A673 (cell line): ENCODE results near the gene MED22. TPM values are rescaled to one million over a fixed set of nuclear protein-coding genes. Genes with fewer than 3 reads are reported as not detected.

ENCODE experiments used
- BruUV-seq: library from RNA; stranded (reverse); fragments of 400-500 nt; replicated peaks from 2 replicates; lab custom pipeline; 2021; lab: Mats Ljungman, UMichigan
- CTCF ChIA-PET: fragments of 300-600 bp; sonication (Branson Sonifier 250); formaldehyde crosslinking; loops from one replicate; lab custom pipeline; 2022; ENCODE audit warnings: antibody characterized with exemption; lab: Charles Lee
- POLR2A ChIA-PET: fragments of 300-600 bp; sonication (Branson Sonifier 250); formaldehyde crosslinking; loops from one replicate; lab custom pipeline; 2022; ENCODE audit warnings: antibody characterized with exemption; ENCODE audit not compliant: low non-redundant PET; lab: Charles Lee
- DNase-seq: peaks from one replicate; pipeline ENCODE4 v3.0.0-alpha.2; 2015; ENCODE audit warnings: low spot score
- H3K27ac ChIP-seq: fragments of 200-600 bp; sonication (generic); 2 replicates; pipeline ENCODE4 v1.5.1; 2016; ENCODE audit warnings: mixed run types, low read depth, mild to moderate bottlenecking, mixed read lengths, antibody characterized with exemption, low read length; ENCODE audit not compliant: poor library complexity, severe bottlenecking
- H3K27me3 ChIP-seq: fragments of 200-600 bp; sonication (generic); replicated peaks from 2 replicates; pipeline ENCODE4 v1.6.1; 2017; ENCODE audit warnings: mixed run types, low read depth, mild to moderate bottlenecking, mixed read lengths, antibody characterized with exemption, low read length; ENCODE audit not compliant: insufficient read depth, poor library complexity
- H3K36me3 ChIP-seq: fragments of 200-600 bp; sonication (generic); 2 replicates; pipeline ENCODE4 v1.6.1; 2016; ENCODE audit warnings: mixed run types, mild to moderate bottlenecking, mixed read lengths, antibody characterized with exemption, low read length; ENCODE audit not compliant: insufficient read depth, poor library complexity, severe bottlenecking
- H3K4me1 ChIP-seq: fragments of 200-600 bp; sonication (generic); 2 replicates; pipeline ENCODE4 v1.6.1; 2017; ENCODE audit warnings: mixed run types, mild to moderate bottlenecking, mixed read lengths, antibody characterized with exemption, low read length; ENCODE audit not compliant: insufficient read depth, poor library complexity, severe bottlenecking
- H3K4me3 ChIP-seq: fragments of 200-600 bp; sonication (generic); 2 replicates; pipeline ENCODE4 v1.5.1; 2016; ENCODE audit warnings: low read depth, mixed run types, mild to moderate bottlenecking, mixed read lengths, low read length; ENCODE audit not compliant: poor library complexity, severe bottlenecking
- H3K9me3 ChIP-seq: fragments of 200-600 bp; sonication (generic); 2 replicates; pipeline ENCODE4 v1.6.1; 2016; ENCODE audit warnings: mixed run types, low read depth, mild to moderate bottlenecking, mixed read lengths, antibody characterized with exemption, low read length; ENCODE audit not compliant: poor library complexity, severe bottlenecking
- EZH2 ChIP-seq: fragments of 200-600 bp; sonication (generic); IDR thresholded peaks from 2 replicates; pipeline ENCODE4 v1.6.1; 2017; ENCODE audit warnings: borderline replicate concordance, low read depth, mild to moderate bottlenecking, mixed read lengths, antibody characterized with exemption, low read length; ENCODE audit not compliant: poor library complexity, severe bottlenecking
- intact Hi-C: fragments of 100-400 bp; cut with micrococcal nuclease; formaldehyde crosslinking; loops from one replicate; pipeline ENCODE4 v1.10.0; 2022; ENCODE audit not compliant: unreplicated experiment
- total RNA-seq: library from RNA; stranded (reverse); gene quantifications from 2 replicates; pipeline ENCODE4 v1.2.3, GENCODE V29; 2021
- TF ChIP-seq, protein P1 (sequence below): fragments of 300-800, 200-600 bp; sonication (generic); conservative IDR thresholded peaks from 2 replicates; pipeline ENCODE4 v1.5.1; 2017; ENCODE audit warnings: low read depth, mild to moderate bottlenecking, antibody characterized with exemption, low read length, moderate library complexity, mixed read lengths

Gene MED22
- total RNA-seq, 1 experiment from 2014 or later: 46.2 TPM

DNA sequence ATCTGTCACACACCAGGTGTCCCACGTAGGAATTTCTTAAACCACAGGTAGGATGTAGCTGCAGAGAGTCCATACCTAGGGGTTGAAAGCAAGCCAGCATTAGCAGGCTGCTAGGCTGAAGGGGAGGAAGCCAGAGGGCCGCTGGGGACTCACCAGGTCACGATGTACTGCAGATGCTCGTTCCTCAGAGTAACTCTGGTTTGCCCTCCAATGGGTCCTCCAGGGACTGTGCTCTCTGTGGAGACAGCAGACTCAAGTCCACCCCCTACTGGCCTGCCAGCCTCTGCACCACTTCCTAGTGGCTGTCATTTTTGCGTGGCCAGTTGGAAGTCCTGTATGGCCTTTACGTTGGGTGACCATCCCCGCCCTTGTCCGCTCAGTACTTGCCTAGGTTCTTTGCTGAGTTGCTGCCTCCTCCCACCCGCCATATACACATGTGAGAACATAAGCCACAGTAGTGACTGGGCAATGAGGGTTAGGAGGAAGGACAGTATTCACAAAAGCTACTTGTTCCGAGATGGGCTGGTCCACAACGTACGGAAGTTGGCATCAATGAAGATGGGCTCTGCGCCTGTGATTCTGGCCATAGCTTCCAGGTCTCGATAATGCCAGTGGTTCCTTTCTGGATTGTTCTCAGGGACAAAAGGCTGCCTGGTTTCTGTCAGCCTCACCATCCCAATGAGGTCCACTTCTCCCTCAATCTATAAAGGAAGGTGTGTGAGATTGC, 4.1 kb upstream of the MED22 start:
- peaks cover 16% of the 10 kb centered on the region for H3K4me1 ChIP-seq
- H3K4me3 ChIP-seq: no peak overlapping the region
- peak; percentile 81 for DNase-seq
- H3K27ac ChIP-seq: peak overlapping the region; percentile 27
- ChIA-PET POLR2A (interaction anchor here (0.8 kb wide), 1 partner anchor 510 kb away, joined by 4 read pairs; no protein-coding TSS in a partner anchor), CTCF (interaction anchor here (0.5 kb wide), 1 partner anchor 53 kb away, joined by 4 read pairs; no protein-coding TSS in a partner anchor)
- no peaks in the 10 kb centered on the region for H3K9me3 ChIP-seq
- peaks cover 48% of the 10 kb centered on the region for H3K36me3 ChIP-seq
- intact Hi-C loops: no loop called here
- BruUV-seq: no TSS peak
- no peaks in the 10 kb centered on the region for H3K27me3 ChIP-seq
- TF ChIP-seq EZH2: no peak
- TF ChIP-seq, protein P1, sequence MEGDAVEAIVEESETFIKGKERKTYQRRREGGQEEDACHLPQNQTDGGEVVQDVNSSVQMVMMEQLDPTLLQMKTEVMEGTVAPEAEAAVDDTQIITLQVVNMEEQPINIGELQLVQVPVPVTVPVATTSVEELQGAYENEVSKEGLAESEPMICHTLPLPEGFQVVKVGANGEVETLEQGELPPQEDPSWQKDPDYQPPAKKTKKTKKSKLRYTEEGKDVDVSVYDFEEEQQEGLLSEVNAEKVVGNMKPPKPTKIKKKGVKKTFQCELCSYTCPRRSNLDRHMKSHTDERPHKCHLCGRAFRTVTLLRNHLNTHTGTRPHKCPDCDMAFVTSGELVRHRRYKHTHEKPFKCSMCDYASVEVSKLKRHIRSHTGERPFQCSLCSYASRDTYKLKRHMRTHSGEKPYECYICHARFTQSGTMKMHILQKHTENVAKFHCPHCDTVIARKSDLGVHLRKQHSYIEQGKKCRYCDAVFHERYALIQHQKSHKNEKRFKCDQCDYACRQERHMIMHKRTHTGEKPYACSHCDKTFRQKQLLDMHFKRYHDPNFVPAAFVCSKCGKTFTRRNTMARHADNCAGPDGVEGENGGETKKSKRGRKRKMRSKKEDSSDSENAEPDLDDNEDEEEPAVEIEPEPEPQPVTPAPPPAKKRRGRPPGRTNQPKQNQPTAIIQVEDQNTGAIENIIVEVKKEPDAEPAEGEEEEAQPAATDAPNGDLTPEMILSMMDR: peak; percentile 68

DNA sequence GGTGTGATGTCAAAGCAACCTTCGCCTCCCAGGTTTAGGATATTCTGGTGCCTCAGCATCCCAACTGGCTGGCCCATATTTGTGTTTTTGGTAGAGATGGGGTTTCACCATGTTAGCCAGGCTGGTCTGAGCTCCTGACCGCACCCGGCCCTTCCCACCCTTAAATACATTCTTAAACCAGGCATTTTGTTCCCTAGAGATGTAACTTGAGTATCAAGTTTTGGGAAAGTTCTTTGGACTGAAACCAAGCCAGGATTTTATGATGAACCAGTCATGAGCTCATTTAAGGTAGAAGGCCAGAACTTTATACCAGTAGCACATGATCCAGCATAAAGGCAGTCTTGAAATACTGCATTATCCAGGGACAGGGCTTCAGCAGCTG, 3.6 kb upstream of the MED22 start:
- ChIA-PET POLR2A (interaction anchor here (0.8 kb wide), 1 partner anchor 509 kb away, joined by 4 read pairs; no protein-coding TSS in a partner anchor), CTCF (no interaction called here)
- DNase-seq: no peak
- BruUV-seq: no TSS peak
- H3K9me3 ChIP-seq: no peaks in the 10 kb centered on the region
- H3K36me3 ChIP-seq: peaks cover 48% of the 10 kb centered on the region
- peaks cover 18% of the 10 kb centered on the region for H3K4me1 ChIP-seq
- H3K27me3 ChIP-seq: no peaks in the 10 kb centered on the region
- no peak for TF ChIP-seq EZH2
- TF ChIP-seq, protein P1: no peak
- no peak overlapping the region for H3K27ac ChIP-seq
- intact Hi-C loops: no loop called here
- no peak overlapping the region for H3K4me3 ChIP-seq

DNA sequence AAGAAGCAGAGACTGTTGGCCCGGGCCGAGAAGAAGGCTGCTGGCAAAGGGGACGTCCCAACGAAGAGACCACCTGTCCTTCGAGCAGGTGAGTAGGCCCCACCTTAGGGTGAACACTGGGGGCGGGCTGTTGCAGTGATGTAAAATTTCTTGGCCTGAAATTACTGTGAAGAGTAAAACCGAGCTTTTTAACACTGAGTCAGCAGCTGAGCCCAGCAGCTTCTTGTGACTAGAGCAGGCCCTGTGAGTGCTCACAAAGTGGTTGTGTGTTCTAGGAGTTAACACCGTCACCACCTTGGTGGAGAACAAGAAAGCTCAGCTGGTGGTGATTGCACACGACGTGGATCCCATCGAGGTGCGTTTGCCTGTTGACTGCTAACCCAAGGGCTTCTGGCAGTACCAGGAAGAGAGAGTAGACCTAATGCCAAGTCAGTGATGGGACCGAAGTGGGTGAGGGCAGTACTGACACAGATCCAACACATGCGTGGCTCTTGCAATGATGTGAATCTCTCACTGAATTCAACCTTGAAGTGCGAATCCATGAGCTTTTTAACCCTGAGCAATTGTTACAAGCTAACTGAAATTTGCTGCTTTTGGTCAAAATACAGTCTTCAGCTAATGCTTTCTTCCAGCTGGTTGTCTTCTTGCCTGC, 2.2 kb upstream of the MED22 start:
- Histone ChIP-seq H3K36me3 (peaks cover 60% of the 10 kb centered on the region), H3K4me3 (peak overlapping the region; percentile 98), H3K27me3 (no peaks in the 10 kb centered on the region), H3K9me3 (no peaks in the 10 kb centered on the region), H3K4me1 (peaks cover 19% of the 10 kb centered on the region), H3K27ac (peak overlapping the region; percentile 99)
- TF ChIP-seq, protein P1: no peak
- TF ChIP-seq EZH2: no peak
- CTCF ChIA-PET: no interaction called here
- intact Hi-C loops: no loop called here
- POLR2A ChIA-PET: interaction anchor here (0.6 to 0.7 kb wide), 2 partner anchors 15 to 136 kb away, joined by 3 read pairs; no protein-coding TSS in a partner anchor
- no peak for DNase-seq
- BruUV-seq: no TSS peak
